ENCODE data around the gene RASAL3. TPM values are rescaled to one million over a fixed set of nuclear protein-coding genes. Genes with fewer than 3 reads are reported as not detected.
A peak's percentile ranks its signal among the peaks of the same experiment; 100 is the strongest.

Gene RASAL3
- total RNA-seq, 1 donor from 2014 or later = 89.3 TPM

GRCh38 chr19:15448778-15449619 is 15.3 kb downstream of the RASAL3 start:
- H3K4me3 Mint-ChIP-seq = peak overlapping the region; percentile 80
- intact Hi-C loops (cut with micrococcal nuclease) = loop anchor here (1.0 kb wide), 2 partner anchors 16 to 30 kb away; no protein-coding TSS in a partner anchor
- ATAC-seq (ENCODE audit: low read depth) = peak; percentile 40
- peaks cover 17% of the 10 kb centered on the region for H3K4me1 Mint-ChIP-seq
- CTCF ChIA-PET = no interaction called here
- H3K36me3 Mint-ChIP-seq (ENCODE audit: low read depth) = peaks cover 21% of the 10 kb centered on the region
- peak; percentile 52 for DNase-seq
- H3K27ac Mint-ChIP-seq = peak overlapping the region; percentile 59
- TF ChIP-seq CTCF (IDR thresholded peaks at IDR 0.05) = no peak
- POLR2A ChIA-PET = interaction anchor here (0.6 to 2.4 kb wide), 4 partner anchors 15 to 857 kb away, joined by 3 to 7 read pairs (median 4); partner anchors contain the start of gene AKAP8L
- H3K27me3 Mint-ChIP-seq = no peaks in the 10 kb centered on the region
- no peaks in the 10 kb centered on the region for H3K9me3 Mint-ChIP-seq

DNA sequence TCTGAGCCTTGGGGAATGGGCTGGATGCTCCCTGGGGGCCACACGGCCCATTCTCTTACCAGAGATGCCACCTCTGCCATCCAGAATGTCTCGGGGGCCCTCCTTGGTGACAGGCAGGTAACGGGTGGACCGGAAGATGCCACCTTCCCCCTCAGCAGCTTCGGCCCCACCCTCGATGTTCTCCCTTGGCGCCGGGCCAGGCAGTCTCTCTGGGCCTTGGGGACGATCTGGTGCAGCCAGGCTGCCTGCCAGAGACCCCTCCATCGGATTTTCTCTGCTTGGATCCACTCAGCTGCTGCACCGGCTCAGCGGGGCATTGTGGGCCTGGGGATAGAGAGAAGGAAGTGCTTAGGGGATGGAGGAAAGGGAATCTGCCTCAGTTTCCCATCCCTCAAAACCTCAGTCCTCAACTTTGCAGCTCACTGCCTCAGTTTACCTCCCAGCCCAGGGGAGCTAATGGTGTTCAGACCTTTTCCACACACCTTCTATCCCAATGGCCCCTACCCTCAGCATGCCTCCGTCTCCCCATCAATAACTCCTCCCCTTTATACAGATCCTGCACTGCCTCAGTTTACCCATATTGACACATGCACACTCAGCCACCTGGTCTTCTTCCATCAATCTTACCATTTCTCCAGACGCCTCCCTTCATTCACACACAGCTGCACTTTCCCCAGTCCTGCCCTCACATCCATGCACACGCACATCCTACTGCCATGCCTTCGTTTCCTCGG is 16.1 kb downstream of the RASAL3 start:
- H3K27ac Mint-ChIP-seq = peak overlapping the region; percentile 59
- ChIA-PET CTCF (no interaction called here), POLR2A (interaction anchor here (1.1 to 1.3 kb wide), 2 partner anchors 15 to 29 kb away, joined by 4 read pairs; partner anchors contain the start of gene AKAP8L)
- no peaks in the 10 kb centered on the region for H3K27me3 Mint-ChIP-seq
- no peak for TF ChIP-seq CTCF (IDR thresholded peaks at IDR 0.05)
- no peaks in the 10 kb centered on the region for H3K9me3 Mint-ChIP-seq
- DNase-seq = no peak
- ATAC-seq (ENCODE audit: low read depth) = no peak
- intact Hi-C loops (cut with micrococcal nuclease) = no loop called here
- H3K4me3 Mint-ChIP-seq = peak overlapping the region; percentile 80
- peaks cover 13% of the 10 kb centered on the region for H3K36me3 Mint-ChIP-seq (ENCODE audit: low read depth)
- peaks cover 17% of the 10 kb centered on the region for H3K4me1 Mint-ChIP-seq

GRCh38 chr19:15447057-15447456 is 17.3 kb downstream of the RASAL3 start:
- H3K9me3 Mint-ChIP-seq = no peaks in the 10 kb centered on the region
- H3K27ac Mint-ChIP-seq = no peak overlapping the region
- peaks cover 17% of the 10 kb centered on the region for H3K4me1 Mint-ChIP-seq
- POLR2A ChIA-PET = no interaction called here
- no peak for TF ChIP-seq CTCF (IDR thresholded peaks at IDR 0.05)
- H3K4me3 Mint-ChIP-seq = no peak overlapping the region
- no peak for DNase-seq
- CTCF ChIA-PET = no interaction called here
- H3K36me3 Mint-ChIP-seq (ENCODE audit: low read depth) = peaks cover 11% of the 10 kb centered on the region
- ATAC-seq (ENCODE audit: low read depth) = no peak
- intact Hi-C loops (cut with micrococcal nuclease) = no loop called here
- H3K27me3 Mint-ChIP-seq = no peaks in the 10 kb centered on the region

GRCh38 chr19:15445807-15446376 is 18.5 kb downstream of the RASAL3 start:
- intact Hi-C loops (cut with micrococcal nuclease) = no loop called here
- H3K27me3 Mint-ChIP-seq = no peaks in the 10 kb centered on the region
- H3K27ac Mint-ChIP-seq = no peak overlapping the region
- DNase-seq (no peak), ATAC-seq (ENCODE audit: low read depth) (no peak)
- H3K4me1 Mint-ChIP-seq = peaks cover 17% of the 10 kb centered on the region
- H3K4me3 Mint-ChIP-seq = no peak overlapping the region
- no peak for TF ChIP-seq CTCF (IDR thresholded peaks at IDR 0.05)
- ChIA-PET CTCF (no interaction called here), POLR2A (no interaction called here)
- H3K36me3 Mint-ChIP-seq (ENCODE audit: low read depth) = peaks cover under 1% of the 10 kb centered on the region
- H3K9me3 Mint-ChIP-seq = no peaks in the 10 kb centered on the region

- CTCF ChIA-PET = no interaction called here
- DNase-seq = no peak
- Mint-ChIP-seq H3K27me3 (no peaks in the 10 kb centered on the region), H3K4me1 (peaks cover 12% of the 10 kb centered on the region), H3K27ac (no peak overlapping the region), H3K36me3 (ENCODE audit: low read depth) (no peaks in the 10 kb centered on the region), H3K9me3 (no peaks in the 10 kb centered on the region), H3K4me3 (no peak overlapping the region)
- POLR2A ChIA-PET = no interaction called here
- no peak for ATAC-seq (ENCODE audit: low read depth)
- intact Hi-C loops (cut with micrococcal nuclease) = no loop called here
- no peak for TF ChIP-seq CTCF (IDR thresholded peaks at IDR 0.05)
Measured at GRCh38 chr19:15445227-15445605, 19.1 kb downstream of the RASAL3 start.

Measured in activated B cell treated with CpG ODN at 0.5 μM for 24 hours (primary cell).